KOPT-K1 (cell line): ENCODE results near the gene ZNF512B.
A peak's percentile ranks its signal among the peaks of the same experiment; 100 is the strongest.
"Not testable (repeated sequence)": the region's sequence is repeated elsewhere in the genome, so short reads cannot be mapped to it uniquely, and the experiment has no call there.

Experiments
- H3K27ac ChIP-seq: fragments of 200-600 bp; sonication (generic); 2 replicates; pipeline ENCODE4 v1.5.1; 2016; ENCODE audit warnings: antibody characterized with exemption, mild to moderate bottlenecking, low read depth, low read length; ENCODE audit not compliant: poor library complexity, severe bottlenecking
- H3K36me3 ChIP-seq: fragments of 200-600 bp; sonication (generic); 2 replicates; pipeline ENCODE4 v1.5.1; 2017; ENCODE audit warnings: antibody characterized with exemption, mild to moderate bottlenecking, low read length, moderate library complexity; ENCODE audit not compliant: insufficient read depth
- H3K9me3 ChIP-seq: fragments of 200-600 bp; sonication (generic); 2 replicates; pipeline ENCODE4 v1.5.1; 2017; ENCODE audit warnings: antibody characterized with exemption, low read length, mild to moderate bottlenecking; ENCODE audit not compliant: insufficient read depth, poor library complexity, severe bottlenecking

ZNF512B gene

DNA sequence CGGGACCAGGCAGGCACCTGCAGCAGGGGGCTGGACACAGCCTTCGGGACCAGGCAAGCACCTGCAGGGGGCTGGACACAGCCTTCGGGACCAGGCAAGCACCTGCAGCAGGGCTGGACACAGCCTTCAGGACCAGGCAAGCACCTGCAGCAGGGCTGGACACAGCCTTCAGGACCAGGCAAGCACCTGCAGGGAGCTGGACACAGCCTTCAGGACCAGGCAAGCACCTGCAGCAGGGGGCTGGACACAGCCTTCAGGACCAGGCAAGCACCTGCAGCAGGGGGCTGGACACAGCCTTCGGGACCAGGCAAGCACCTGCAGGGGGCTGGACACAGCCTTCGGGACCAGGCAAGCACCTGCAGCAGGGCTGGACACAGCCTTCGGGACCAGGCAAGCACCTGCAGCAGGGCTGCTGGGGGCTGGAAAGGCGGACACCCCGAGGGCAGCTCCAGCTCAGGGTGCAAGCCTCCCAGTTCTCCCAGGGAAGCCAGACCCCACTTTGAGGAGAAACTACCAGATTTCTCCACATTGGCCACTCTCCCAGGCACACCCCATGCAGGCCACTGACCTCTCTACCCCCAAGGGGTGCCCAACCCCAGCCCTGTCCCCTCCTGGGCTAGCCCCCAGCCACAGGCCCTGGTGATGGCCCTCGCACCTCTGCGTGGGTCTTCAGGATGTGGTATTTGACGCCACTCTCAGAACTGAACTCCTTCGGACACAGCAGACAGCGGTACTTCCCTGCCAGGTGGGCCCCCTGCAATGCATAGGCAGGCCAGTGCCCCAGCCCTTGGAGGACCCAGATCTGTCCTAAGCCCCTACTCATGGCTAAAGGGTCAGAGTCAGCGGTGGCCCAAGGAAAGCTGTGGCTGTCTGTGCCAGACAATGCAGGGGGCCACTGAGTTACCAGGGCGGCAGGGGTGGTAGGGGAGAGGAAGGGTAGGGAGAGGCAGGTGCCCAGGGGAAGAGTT lies 8.8 kb downstream of the ZNF512B start:
- not testable (repeated sequence) for H3K27ac ChIP-seq
- Histone ChIP-seq H3K9me3 (peaks cover 26% of the 10 kb centered on the region), H3K36me3 (peaks cover 59% of the 10 kb centered on the region)

DNA sequence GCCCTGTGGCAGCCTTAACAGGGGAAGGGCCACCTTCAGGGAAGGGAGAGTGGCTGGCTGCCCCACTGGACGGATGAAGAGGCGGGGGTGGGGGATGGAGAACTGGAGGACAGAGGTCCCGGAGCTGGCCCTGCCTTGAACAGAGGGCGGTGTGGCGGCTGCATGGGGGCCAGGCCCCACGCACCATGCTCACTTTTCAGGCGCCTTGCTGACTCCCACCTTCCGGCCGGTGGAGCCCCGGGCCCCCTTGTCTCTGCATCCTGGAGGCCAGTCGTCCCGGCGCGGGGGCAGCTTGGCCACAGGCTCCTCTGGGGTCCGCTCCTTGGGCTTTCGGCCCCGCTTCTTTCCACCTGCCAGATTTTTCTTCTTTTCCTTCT lies 10.0 kb downstream of the ZNF512B start:
- H3K27ac ChIP-seq: no peak overlapping the region
- H3K36me3 ChIP-seq: peaks cover 57% of the 10 kb centered on the region
- H3K9me3 ChIP-seq: peaks cover 18% of the 10 kb centered on the region

DNA sequence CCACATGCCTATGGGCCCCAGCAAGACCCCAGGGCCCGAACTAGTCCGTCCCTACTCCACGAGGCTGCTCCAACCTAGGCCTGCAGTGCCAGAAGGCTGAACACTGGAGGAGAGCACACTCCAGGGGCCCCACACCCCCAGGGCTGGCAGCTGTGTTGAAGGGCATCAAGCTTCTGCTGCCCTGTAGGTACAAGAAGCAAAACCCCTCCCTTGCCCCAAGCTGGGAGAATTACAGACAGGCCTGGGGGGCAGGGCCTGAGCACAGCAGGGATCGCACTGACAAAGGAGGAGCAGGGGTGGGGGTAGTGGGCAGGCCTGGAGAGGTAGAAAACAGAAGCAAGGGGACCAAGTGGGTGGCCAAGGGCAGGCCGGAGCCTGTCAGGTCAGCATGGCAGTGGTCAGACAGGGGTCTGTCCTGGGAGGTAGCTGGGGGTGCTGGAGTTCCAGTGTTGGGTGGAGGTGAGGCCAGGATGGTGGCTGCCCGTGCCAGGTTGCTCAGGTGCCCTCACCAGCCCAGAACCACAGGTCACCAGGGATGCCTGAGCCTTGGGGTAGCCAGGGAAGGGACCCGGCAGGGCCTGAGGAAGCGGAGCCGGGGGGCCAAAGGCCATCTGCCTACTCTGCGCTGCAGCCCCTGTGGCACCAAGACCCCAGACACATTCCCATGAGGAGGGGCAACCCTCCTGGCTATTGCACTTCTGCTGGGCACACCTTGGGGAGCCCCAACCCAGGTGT lies 10.6 kb downstream of the ZNF512B start:
- Histone ChIP-seq H3K27ac (no peak overlapping the region), H3K36me3 (peaks cover 51% of the 10 kb centered on the region), H3K9me3 (peaks cover 13% of the 10 kb centered on the region)

DNA sequence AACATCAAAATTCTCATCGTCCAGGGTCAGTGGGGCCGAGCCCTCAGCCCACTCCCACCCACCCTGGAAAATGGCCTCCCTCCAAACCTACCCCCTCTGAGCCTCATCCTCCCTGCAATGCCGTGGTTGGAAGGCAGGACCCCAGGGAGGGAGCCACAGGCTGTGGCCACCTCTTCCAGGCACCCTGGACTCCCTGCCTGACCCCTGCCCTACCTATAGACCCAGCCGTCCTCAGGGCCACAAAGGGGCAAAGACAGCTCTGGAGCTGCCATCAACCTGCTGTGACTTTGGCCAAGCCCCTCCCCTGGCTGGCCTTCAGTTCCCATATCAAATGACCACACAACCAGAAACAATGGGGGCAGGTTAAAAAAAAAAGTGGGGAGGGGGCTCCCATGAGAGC lies 11.3 kb downstream of the ZNF512B start:
- no peak overlapping the region for H3K27ac ChIP-seq
- peaks cover 45% of the 10 kb centered on the region for H3K36me3 ChIP-seq
- H3K9me3 ChIP-seq: peaks cover 6% of the 10 kb centered on the region

DNA sequence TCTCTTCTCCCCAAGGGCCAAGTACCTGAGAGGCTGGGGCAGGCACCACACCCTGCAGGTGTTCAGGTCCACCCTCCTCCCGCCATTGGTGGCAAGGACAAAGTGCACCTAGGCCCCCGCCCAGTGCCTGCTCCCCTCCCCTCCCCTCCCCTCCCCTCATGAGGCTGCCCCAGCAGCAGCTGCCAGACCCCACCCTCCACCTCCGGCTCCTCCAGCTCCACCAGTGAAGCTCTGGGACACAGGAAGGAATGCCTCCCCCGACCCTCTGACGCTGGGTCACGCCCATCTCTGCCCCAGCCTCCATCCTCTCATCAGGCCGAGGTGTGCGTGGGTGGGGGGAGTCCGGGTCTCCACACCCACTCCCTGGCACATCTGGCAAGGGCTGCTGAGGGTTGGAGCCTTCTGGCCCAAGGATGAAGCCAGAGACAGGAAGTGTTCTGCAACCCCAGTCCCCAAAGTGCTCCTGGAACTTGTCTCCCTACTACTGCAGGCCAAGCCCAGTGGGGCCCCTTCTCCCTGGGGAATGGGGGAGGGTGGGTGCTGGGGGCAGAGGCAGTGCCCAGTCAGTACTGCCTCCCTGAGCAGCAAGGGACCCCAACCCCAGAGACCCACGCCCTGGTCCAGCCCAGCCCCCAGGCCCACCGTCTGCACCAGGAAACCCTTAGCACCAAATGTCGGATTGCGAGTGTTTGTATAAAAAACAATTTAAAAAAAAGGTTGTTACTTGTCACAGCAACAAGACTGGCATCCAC lies 11.9 kb downstream of the ZNF512B start:
- H3K27ac ChIP-seq: no peak overlapping the region

DNA sequence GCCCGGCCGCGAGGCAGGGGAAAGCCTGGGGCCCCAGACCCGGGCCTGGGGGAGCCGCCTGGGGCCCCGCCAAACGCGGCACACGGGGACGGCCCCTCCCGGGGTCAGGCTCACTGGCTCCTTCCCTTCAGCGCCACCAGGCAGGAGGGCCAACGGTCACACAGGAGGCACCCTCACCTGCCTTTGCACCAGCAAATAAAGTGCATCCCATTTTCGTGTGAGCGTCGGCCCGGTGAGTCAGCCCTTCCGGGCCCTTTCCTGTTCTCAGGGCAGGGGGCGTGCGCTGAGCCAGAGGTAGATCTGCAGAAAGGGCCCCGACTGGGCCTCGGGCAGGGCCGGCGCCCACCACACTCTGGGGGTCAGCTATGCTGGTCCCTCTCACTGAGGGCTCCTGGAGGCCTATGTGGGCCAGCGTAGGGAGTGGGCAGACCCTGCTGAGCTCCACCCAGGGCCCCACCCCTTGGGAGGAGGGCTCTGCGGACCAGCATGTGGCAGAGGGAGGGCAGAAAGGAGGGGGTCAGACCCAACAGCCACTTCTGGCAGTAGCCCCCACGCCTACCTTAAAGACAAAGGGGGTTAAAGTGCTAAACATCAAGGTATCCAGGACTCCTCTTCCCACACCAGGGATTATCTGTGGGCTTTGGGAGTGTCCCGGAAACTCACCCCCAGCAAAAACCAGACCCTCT lies 12.6 kb downstream of the ZNF512B start:
- Histone ChIP-seq H3K36me3 (peaks cover 38% of the 10 kb centered on the region), H3K27ac (no peak overlapping the region), H3K9me3 (no peaks in the 10 kb centered on the region)

More for the DNA sequence above, 11.9 kb downstream of the ZNF512B start:
- no peaks in the 10 kb centered on the region for H3K9me3 ChIP-seq
- H3K36me3 ChIP-seq: peaks cover 39% of the 10 kb centered on the region

DNA sequence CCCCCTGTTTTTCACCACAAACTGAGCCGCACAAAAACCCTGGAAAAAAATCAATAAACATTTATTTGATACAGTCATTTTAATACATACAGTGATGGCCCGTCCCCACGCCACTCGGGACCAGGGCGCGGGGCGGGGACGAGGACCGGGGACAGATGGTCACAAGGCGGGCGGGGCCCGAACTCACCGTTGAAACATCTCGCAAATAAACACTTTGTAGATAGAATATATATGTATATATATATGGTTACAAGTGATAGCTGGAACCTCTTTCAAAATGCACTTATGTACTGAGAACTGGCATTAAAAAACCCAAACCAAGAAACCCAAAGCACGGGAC lies 13.1 kb downstream of the ZNF512B start:
- H3K9me3 ChIP-seq: no peaks in the 10 kb centered on the region
- peaks cover 35% of the 10 kb centered on the region for H3K36me3 ChIP-seq
- no peak overlapping the region for H3K27ac ChIP-seq

DNA sequence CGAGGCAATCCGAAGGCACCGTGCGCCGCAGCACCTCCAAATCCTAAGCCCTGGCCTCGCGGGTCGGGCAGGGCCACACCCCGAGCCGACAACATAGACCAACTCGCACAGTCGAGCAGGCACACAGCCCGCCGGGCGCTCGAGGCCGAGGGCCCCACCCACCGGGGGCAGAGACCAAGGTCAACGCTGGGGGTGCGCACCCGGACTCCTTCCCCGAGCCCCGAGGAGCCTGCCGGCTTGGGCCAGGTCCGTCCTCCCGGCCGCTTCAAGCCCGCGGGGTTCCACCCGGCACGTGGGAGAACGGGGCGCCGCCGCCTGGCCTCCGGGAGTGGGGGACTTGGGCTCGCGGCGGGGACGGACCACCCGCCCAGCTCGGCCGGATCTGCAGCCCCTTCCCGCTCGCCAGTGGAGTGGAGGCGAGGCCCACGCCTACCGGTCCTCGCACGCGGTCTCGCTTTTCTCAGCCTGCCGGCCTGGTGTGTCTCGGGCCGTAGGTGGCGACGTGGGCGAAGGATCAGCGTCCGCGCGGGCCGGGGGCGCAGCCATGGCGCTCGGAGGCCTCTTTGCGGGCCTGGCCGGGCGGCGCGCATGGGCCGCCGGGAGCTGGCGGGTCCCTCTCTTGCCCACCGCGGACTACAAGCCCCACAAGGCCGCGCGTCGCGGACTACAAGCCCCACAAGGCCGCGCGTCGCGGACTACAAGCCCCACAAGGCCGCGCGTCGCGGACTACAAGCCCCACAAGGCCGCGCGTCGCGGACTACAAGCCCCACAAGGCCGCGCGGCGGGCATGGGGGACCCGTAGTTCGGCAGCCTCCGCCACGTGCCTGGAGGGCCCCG lies 13.7 kb downstream of the ZNF512B start, which contains the start of gene UCKL1:
TSS of gene UCKL1 (minus strand) at position 590 of the 837 bp plus-strand sequence. CDS start at position 546, 44 bp downstream.
- peaks cover 29% of the 10 kb centered on the region for H3K36me3 ChIP-seq

DNA sequence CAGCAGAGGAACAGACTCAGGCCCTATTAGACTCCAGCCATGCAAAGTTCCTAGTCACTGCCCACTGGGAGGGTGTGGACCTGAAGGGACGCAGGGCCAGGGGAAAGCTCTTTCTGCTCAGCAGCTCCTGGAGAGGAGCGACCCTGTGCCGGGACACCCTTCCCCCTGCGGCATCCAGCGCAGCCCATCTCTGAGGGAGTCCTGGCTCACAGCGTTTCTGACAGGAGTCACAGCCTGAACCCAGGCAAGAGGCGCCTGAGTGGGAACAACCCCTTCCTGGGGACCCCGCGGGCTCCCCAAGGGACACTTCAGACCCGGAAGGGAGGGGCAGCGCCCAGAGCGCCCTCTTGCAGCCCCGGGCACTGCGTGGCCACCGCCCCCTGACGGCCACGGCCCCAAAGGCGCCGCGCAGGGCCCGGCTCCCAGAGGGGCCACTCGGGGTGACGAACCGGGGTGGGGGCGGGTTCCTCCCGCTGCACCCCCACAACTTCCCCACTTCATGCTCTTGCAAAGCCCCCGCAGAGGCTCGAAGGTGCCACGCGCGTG lies 14.4 kb downstream of the ZNF512B start:
- no peaks in the 10 kb centered on the region for H3K9me3 ChIP-seq
- peak overlapping the region; percentile 96 for H3K27ac ChIP-seq
- H3K36me3 ChIP-seq: peaks cover 27% of the 10 kb centered on the region

More for the DNA sequence above, 13.7 kb downstream of the ZNF512B start, which contains the start of gene UCKL1:
- H3K9me3 ChIP-seq: no peaks in the 10 kb centered on the region
- H3K27ac ChIP-seq: peak within 1 kb of the TSS; percentile 96

DNA sequence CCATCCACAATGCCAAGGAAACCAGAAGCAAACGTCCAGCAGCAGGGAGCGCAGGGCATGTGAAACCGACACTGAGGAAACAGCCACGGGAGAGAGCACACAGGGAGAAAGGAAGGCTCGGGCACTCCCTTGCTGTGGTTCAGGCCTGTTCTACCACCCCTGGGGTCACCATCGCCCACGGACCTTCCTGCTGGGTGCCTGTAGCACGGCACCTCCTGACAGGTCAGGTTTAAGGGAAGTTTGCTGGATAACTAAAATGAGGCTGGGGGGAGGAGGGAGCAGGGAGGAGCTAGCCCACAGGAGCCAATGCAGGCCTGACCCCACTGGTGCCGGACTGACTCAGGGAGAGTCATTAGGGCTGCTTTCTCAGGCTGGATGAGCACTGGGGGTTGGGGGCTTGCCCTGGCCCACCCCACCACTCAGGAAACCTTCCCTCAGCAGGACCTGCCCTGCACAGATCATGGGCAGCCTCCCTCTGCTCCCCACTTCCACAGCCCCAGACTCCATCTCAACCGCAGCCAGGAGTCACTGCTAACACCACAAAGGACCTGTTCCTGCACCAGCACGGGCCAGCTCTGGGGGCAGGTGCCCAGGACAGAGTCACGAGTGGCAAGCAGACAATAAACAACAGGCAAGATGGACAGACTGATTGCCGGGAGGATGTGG lies 15.8 kb downstream of the ZNF512B start:
- Histone ChIP-seq H3K27ac (no peak overlapping the region), H3K36me3 (peaks cover 14% of the 10 kb centered on the region; the same call in 1 of the 2 replicates), H3K9me3 (no peaks in the 10 kb centered on the region)

DNA sequence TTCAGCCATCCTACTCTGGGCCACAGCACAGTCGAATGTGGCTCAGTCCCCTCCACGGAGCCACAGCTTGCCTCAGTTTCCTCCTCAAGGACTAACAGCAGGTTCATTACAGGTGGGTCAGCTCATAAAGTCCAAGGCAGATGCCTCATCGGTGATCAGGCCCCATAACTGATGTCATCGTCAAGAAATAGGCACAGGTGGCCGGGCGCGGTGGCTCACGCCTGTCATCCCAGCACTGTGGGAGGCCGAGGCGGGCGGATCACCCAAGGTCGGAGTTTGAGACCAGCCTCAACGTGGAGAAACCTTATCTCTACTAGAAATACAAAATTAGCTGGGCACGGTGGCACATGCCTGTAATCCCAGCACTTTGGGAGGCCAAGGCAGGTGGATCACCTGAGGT lies 17.0 kb downstream of the ZNF512B start:
- H3K36me3 ChIP-seq: peaks cover 9% of the 10 kb centered on the region; the same call in 1 of the 2 replicates
- H3K9me3 ChIP-seq: no peaks in the 10 kb centered on the region
- no peak overlapping the region for H3K27ac ChIP-seq

DNA sequence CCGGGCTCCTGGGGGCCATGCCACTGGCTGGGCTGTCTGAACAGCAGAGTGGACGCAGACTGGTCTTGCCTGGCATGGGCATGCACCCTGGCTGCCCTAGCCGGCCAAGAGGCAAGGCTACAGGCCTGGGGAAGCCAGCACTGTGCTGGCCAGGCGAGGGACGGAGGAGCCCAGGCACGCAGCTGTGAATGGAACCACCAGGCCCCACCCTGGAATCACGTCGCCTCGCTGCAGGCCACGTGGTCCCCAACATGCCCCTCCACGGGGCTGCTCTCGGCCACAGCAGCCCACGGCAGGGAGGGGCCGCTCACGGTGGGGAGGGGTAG lies 17.6 kb downstream of the ZNF512B start:
- Histone ChIP-seq H3K27ac (no peak overlapping the region), H3K9me3 (no peaks in the 10 kb centered on the region), H3K36me3 (peaks cover 9% of the 10 kb centered on the region; the same call in 1 of the 2 replicates)
